SK-N-SH (cell line): Measurements from ENCODE around the gene SRGAP1. TPM values are rescaled to one million over a fixed set of nuclear protein-coding genes. Genes with fewer than 3 reads are reported as not detected.

Source experiments
- CTCF ChIA-PET: fragments of 300-600, 350-600 bp; formaldehyde crosslinking; extraction: SDS; loops from one replicate; lab custom pipeline; 2021; lab: Yijun Ruan, JAX
- POLR2A ChIA-PET: fragments of 350-600 bp; sonication (Branson Sonifier 250); formaldehyde crosslinking; extraction: SDS; loops from one replicate; lab custom pipeline; 2020; ENCODE audit warnings: antibody characterized with exemption, inconsistent platforms; lab: Yijun Ruan, JAX
- DNase-seq: peaks from one replicate; pipeline ENCODE4 v3.0.0; 2012
- H2AFZ ChIP-seq: fragments of 200-600 bp; sonication (generic); 2 replicates; pipeline ENCODE4 v1.8.1; 2016; ENCODE audit warnings: antibody characterized with exemption, mild to moderate bottlenecking, low read depth
- H3F3A ChIP-seq: fragments of 200-600 bp; sonication (generic); replicated peaks from 2 replicates; pipeline ENCODE3; 2016; ENCODE audit warnings: antibody characterized with exemption, mild to moderate bottlenecking; ENCODE audit not compliant: insufficient read depth
- H3K27ac ChIP-seq, 2 experiments: fragments of 200-500 bp in 1 of 2; fragments of 200-600 bp in 1 of 2; sonication (Bioruptor generic) in 1 of 2; sonication (generic), shearing (Covaris generic) in 1 of 2; 2 replicates each; pipeline versions ENCODE4 v1.5.1 to v1.6.1; 2014 to 2016; ENCODE audit warnings: low read depth in 2 of 2, inconsistent platforms in 1 of 2, low read length in 1 of 2, mild to moderate bottlenecking in 1 of 2, mixed read lengths in 1 of 2
- H3K27me3 ChIP-seq: fragments of 200-600 bp; sonication (generic), shearing (Covaris generic); 2 replicates; pipeline ENCODE4 v1.6.1; 2016; ENCODE audit warnings: mixed run types; ENCODE audit not compliant: insufficient read depth
- H3K36me3 ChIP-seq, 2 experiments: fragments of 200-500 bp in 1 of 2; fragments of 200-600 bp in 1 of 2; sonication (Bioruptor generic) in 1 of 2; sonication (generic) in 1 of 2; replicated peaks in 1 of 2; 2 replicates each; pipeline versions ENCODE3 to v1.5.1; 2014 to 2016; ENCODE audit warnings: low read length in 1 of 2, mild to moderate bottlenecking in 1 of 2; ENCODE audit not compliant: insufficient read depth in 2 of 2, control insufficient read depth in 1 of 2
- H3K4me1 ChIP-seq, 2 experiments: fragments of 200-500 bp in 1 of 2; fragments of 200-600 bp in 1 of 2; sonication (Bioruptor generic) in 1 of 2; sonication (generic), shearing (Covaris generic) in 1 of 2; 2 replicates each; pipeline versions ENCODE4 v1.5.1 to v1.6.1; 2014 to 2016; ENCODE audit warnings: low read depth in 1 of 2, low read length in 1 of 2, mixed run types in 1 of 2; ENCODE audit not compliant: insufficient read depth in 2 of 2, control insufficient read depth in 1 of 2
- H3K4me2 ChIP-seq: fragments of 200-600 bp; sonication (generic), shearing (Covaris generic); 2 replicates; pipeline ENCODE4 v1.6.1; 2017; ENCODE audit warnings: mixed run types
- H3K4me3 ChIP-seq, 2 experiments: fragments of 200-500 bp in 1 of 2; fragments of 200-600 bp in 1 of 2; sonication (Bioruptor generic) in 1 of 2; sonication (generic), shearing (Covaris generic) in 1 of 2; 2 replicates each; pipeline versions ENCODE4 v1.5.1 to v1.8.1; 2014 to 2016; ENCODE audit warnings: low read depth in 2 of 2, inconsistent platforms in 1 of 2, low read length in 1 of 2, mild to moderate bottlenecking in 1 of 2, mixed read lengths in 1 of 2, moderate library complexity in 1 of 2
- H3K79me2 ChIP-seq: fragments of 200-600 bp; sonication (generic); 2 replicates; pipeline ENCODE4 v1.8.1; 2017; ENCODE audit warnings: mild to moderate bottlenecking; ENCODE audit not compliant: insufficient read depth
- H3K9ac ChIP-seq: fragments of 200-600 bp; sonication (generic); 2 replicates; pipeline ENCODE4 v1.6.1; 2017; ENCODE audit warnings: mixed run types
- H3K9me2 ChIP-seq: fragments of 200-600 bp; sonication (generic); 2 replicates; pipeline ENCODE4 v1.6.1; 2017; ENCODE audit warnings: mixed run types
- H3K9me3 ChIP-seq: fragments of 200-600 bp; sonication (generic); 2 replicates; pipeline ENCODE4 v1.6.1; 2017; ENCODE audit warnings: mixed run types, mild to moderate bottlenecking, moderate library complexity
- H4K20me1 ChIP-seq: fragments of 200-600 bp; sonication (generic); 2 replicates; pipeline ENCODE4 v1.6.1; 2017; ENCODE audit warnings: mild to moderate bottlenecking, mixed run types; ENCODE audit not compliant: insufficient read depth
- CHD2 ChIP-seq: fragments of 150-350 bp; IDR thresholded peaks from 2 replicates; pipeline ENCODE4 v1.6.1; 2018; ENCODE audit warnings: low read length; ENCODE audit not compliant: partially characterized antibody
- CTCF ChIP-seq: fragments of 200-600 bp; sonication (generic); IDR thresholded peaks from 2 replicates; pipeline ENCODE4 v1.6.1; 2017; ENCODE audit warnings: antibody characterized with exemption, mild to moderate bottlenecking, moderate library complexity
- ELF1 ChIP-seq: IDR thresholded peaks from 2 replicates; pipeline ENCODE4 v1.4.0; 2012
- EP300 ChIP-seq, 2 experiments: IDR thresholded peaks; 2 replicates each; pipeline versions ENCODE4 v1.4.0 to v1.6.1; 2012; ENCODE audit warnings: borderline replicate concordance in 1 of 2, low read depth in 1 of 2, low read length in 1 of 2
- EZH2phosphoT487 ChIP-seq: fragments of 200-600 bp; sonication (generic); IDR thresholded peaks from 2 replicates; pipeline ENCODE4 v1.6.1; 2017; ENCODE audit warnings: low read depth, mixed run types, mild to moderate bottlenecking, antibody characterized with exemption, moderate library complexity, borderline replicate concordance
- FOSL2 ChIP-seq: IDR thresholded peaks from 2 replicates; pipeline ENCODE4 v1.4.0; 2012; ENCODE audit warnings: low read depth, mild to moderate bottlenecking, moderate library complexity, borderline replicate concordance
- GABPA ChIP-seq: IDR thresholded peaks from 2 replicates; pipeline ENCODE4 v1.4.0; 2012; ENCODE audit warnings: low read depth, mild to moderate bottlenecking
- IRF3 ChIP-seq: fragments of 150-350 bp; IDR thresholded peaks from 2 replicates; pipeline ENCODE4 v1.6.1; 2016; ENCODE audit warnings: mild to moderate bottlenecking, low read depth, low read length
- JUND ChIP-seq: IDR thresholded peaks from 2 replicates; pipeline ENCODE4 v1.4.0; 2012
- MEF2A ChIP-seq: IDR thresholded peaks from 2 replicates; pipeline ENCODE4 v1.4.0; 2012; ENCODE audit warnings: low read depth, borderline replicate concordance
- NFIC ChIP-seq: IDR thresholded peaks from 2 replicates; pipeline ENCODE4 v1.4.0; 2012; ENCODE audit warnings: borderline replicate concordance
- NRF1 ChIP-seq: IDR thresholded peaks from 2 replicates; pipeline ENCODE4 v1.6.1; 2012; ENCODE audit warnings: low read depth, mild to moderate bottlenecking, low read length
- PBX3 ChIP-seq: IDR thresholded peaks from 2 replicates; pipeline ENCODE4; 2012
- POLR2AphosphoS5 ChIP-seq: IDR thresholded peaks from 2 replicates; pipeline ENCODE4 v1.6.1; 2012; ENCODE audit warnings: low read depth, low read length
- REST ChIP-seq: IDR thresholded peaks from 2 replicates; pipeline ENCODE4 v1.6.1; 2012; ENCODE audit warnings: mild to moderate bottlenecking, low read depth, low read length, moderate library complexity
- TCF12 ChIP-seq: IDR thresholded peaks from 2 replicates; pipeline ENCODE4 v1.4.0; 2012
- USF2 ChIP-seq: fragments of 150-350 bp; IDR thresholded peaks from 2 replicates; pipeline ENCODE4 v1.6.1; 2017; ENCODE audit warnings: antibody characterized with exemption, low read length, low read depth, borderline replicate concordance
- YY1 ChIP-seq: IDR thresholded peaks from 2 replicates; pipeline ENCODE4 v1.4.0; 2012; ENCODE audit warnings: low read depth, mild to moderate bottlenecking
- ZBTB33 ChIP-seq: IDR thresholded peaks from 2 replicates; pipeline ENCODE4 v1.4.0; 2012; ENCODE audit warnings: low read depth, borderline replicate concordance
- WGBS: methylation state at CpG from one replicate; pipeline ENCODE4 v1.1.6; 2017; ENCODE audit warnings: low lambda C conversion rate; 5-methylcytosine and 5-hydroxymethylcytosine counted together
- polyA plus RNA-seq, 3 experiments: library from polyadenylated mRNA; depleted of rRNA; stranded (reverse); fragments of >200 nt; gene quantifications; 2 replicates each; pipeline ENCODE4 v1.2.3, GENCODE V29; 2012

Gene SRGAP1
- polyA plus RNA-seq, 1 of the 3 experiments (the other 2 are of a cell fraction) = 2.6 TPM

- Histone ChIP-seq H3K9me2 (no peaks in the 10 kb centered on the region), H4K20me1 (no peaks in the 10 kb centered on the region), H3K79me2 (no peaks in the 10 kb centered on the region; the same call in 1 of the 2 replicates), H3K27ac (peak overlapping the region; percentile 68 to 97), H3K4me1 (peaks cover 27 to 29% of the 10 kb centered on the region in 2 experiments), H3K9me3 (no peaks in the 10 kb centered on the region), H3K4me3 (peak overlapping the region in 1 of 2 experiments; percentile 3; a peak in 1 of 4 replicates), H3K27me3 (no peaks in the 10 kb centered on the region), H3K36me3 (peaks cover 13 to 15% of the 10 kb centered on the region in 2 experiments), H3K4me2 (peak overlapping the region; percentile 55), H3K9ac (peak overlapping the region; percentile 3; the same call in 1 of the 2 replicates), H3F3A (peaks cover 25% of the 10 kb centered on the region), H2AFZ (0 out of 2 replicates have a peak overlapping the region, but pooled peaks have one; percentile 57)
- WGBS = 18% methylated on average over 6 of the region's 6 CpGs
- POLR2A ChIA-PET = interaction anchor here (1.3 kb wide), 1 partner anchor 239 kb away, joined by 6 read pairs; the partner anchor contains the start of gene SRGAP1
- CTCF ChIA-PET = interaction anchor here (0.8 to 8.3 kb wide), 4 partner anchors 9 to 239 kb away, joined by 3 to 41 read pairs (median 8); partner anchors contain the start of gene SRGAP1
- DNase-seq = peak; percentile 37
- peak; percentile 85 for TF ChIP-seq TCF12
- no peak for TF ChIP-seq EZH2phosphoT487
- TF ChIP-seq ELF1 = no peak
- no peak for TF ChIP-seq NRF1
- no peak for TF ChIP-seq CTCF
- TF ChIP-seq YY1 = no peak; the same call in 1 of the 2 replicates
- TF ChIP-seq GABPA = no peak
- TF ChIP-seq EP300 (IDR thresholded peaks at IDR 0.05; ENCODE audit: borderline replicate concordance in 1 of 2, low read depth in 1 of 2, low read length in 1 of 2) = no peak
- no peak for TF ChIP-seq FOSL2
- TF ChIP-seq MEF2A = no peak
- peak; percentile 93 for TF ChIP-seq NFIC
- TF ChIP-seq REST = no peak
- no peak for TF ChIP-seq USF2
- no peak for TF ChIP-seq CHD2
- TF ChIP-seq JUND = peak; percentile 8; the same call in 1 of the 2 replicates
- TF ChIP-seq IRF3 = no peak
- no peak for TF ChIP-seq ZBTB33
- TF ChIP-seq POLR2AphosphoS5 = peak; percentile 52; the same call in 1 of the 2 replicates
- peak; percentile 90 for TF ChIP-seq PBX3
Observed at GRCh38 chr12:64083285-64084210, 239.0 kb downstream of the SRGAP1 start.
